AG09309 (cell line): ENCODE data around the gene ATPAF2.

ENCODE experiments used
- DNase-seq: peaks from one replicate; pipeline ENCODE4 v3.0.0-alpha.2; 2010; ENCODE audit warnings: low read depth
- H3K4me3 ChIP-seq: 2 replicates; pipeline ENCODE4 v1.5.1; 2011; ENCODE audit warnings: mild to moderate bottlenecking, low read depth, low read length, moderate library complexity; ENCODE audit not compliant: control insufficient read depth
- CTCF ChIP-seq: IDR thresholded peaks from 2 replicates; pipeline ENCODE4 v1.5.1; 2011; ENCODE audit warnings: mild to moderate bottlenecking, low read depth, low read length, inconsistent platforms; ENCODE audit not compliant: insufficient read depth, control insufficient read depth; ENCODE audit errors: missing control alignments

ATPAF2 gene

GRCh38 chr17:18056214-18056613 lies 17.2 kb upstream of the ATPAF2 start:
- H3K4me3 ChIP-seq, result no peak overlapping the region
- TF ChIP-seq CTCF, result no peak
- no peak for DNase-seq

GRCh38 chr17:18055597-18055996 lies 16.6 kb upstream of the ATPAF2 start:
- H3K4me3 ChIP-seq, result no peak overlapping the region
- no peak for TF ChIP-seq CTCF
- DNase-seq, result no peak

- TF ChIP-seq CTCF, result no peak
- no peak for DNase-seq
- H3K4me3 ChIP-seq, result no peak overlapping the region
These were observed 6.9 kb upstream of the ATPAF2 start for GRCh38 chr17:18045691-18046350.

GRCh38 chr17:18044609-18045008 lies 5.6 kb upstream of the ATPAF2 start:
- no peak overlapping the region for H3K4me3 ChIP-seq
- TF ChIP-seq CTCF, result no peak
- no peak for DNase-seq

GRCh38 chr17:18043491-18043890 lies 4.5 kb upstream of the ATPAF2 start:
- no peak for DNase-seq
- no peak for TF ChIP-seq CTCF
- no peak overlapping the region for H3K4me3 ChIP-seq

- TF ChIP-seq CTCF, result no peak
- no peak overlapping the region for H3K4me3 ChIP-seq
- DNase-seq, result no peak
These were observed 4.0 kb upstream of the ATPAF2 start for GRCh38 chr17:18042983-18043382.
